ENCODE data around the gene CHRNA5. TPM values are rescaled to one million over a fixed set of nuclear protein-coding genes. Genes with fewer than 3 reads are reported as not detected.
"Not testable (repeated sequence)": the region's sequence is repeated elsewhere in the genome, so short reads cannot be mapped to it uniquely, and the experiment has no call there.

Gene CHRNA5
- polyA plus RNA-seq, 3 donors = 0.19 TPM; not detected in 2

- intact Hi-C loops (cut with micrococcal nuclease) = no loop called here
- Mint-ChIP-seq H3K9me3 (no peaks in the 10 kb centered on the region), H3K27ac (no peak overlapping the region), H3K4me3 (no peak overlapping the region), H3K36me3 (peaks cover 37 to 43% of the 10 kb centered on the region in 2 donors), H3K4me1 (peaks cover 2% of the 10 kb centered on the region), H3K27me3 (ENCODE audit: low read depth in 3 of 3) (peaks cover 0 to 10% (median 6%) of the 10 kb centered on the region in 3 donors)
- Histone ChIP-seq H4K20me1 (ENCODE audit: insufficient read depth, low read length) (peaks cover 28% of the 10 kb centered on the region), H3K4me3 (replicated peaks in 1 of 3; ENCODE audit: low read depth in 2 of 3, low read length in 3 of 3) (no peak overlapping the region), H3K36me3 (replicated peaks in 1 of 2; ENCODE audit: control insufficient read depth in 1 of 2, insufficient read depth in 2 of 2, low read length in 2 of 2) (peaks cover 40 to 43% of the 10 kb centered on the region in 2 donors), H3K4me1 (ENCODE audit: control insufficient read depth in 1 of 2, insufficient read depth in 2 of 2, low read length in 2 of 2) (no peaks in the 10 kb centered on the region), H3K9me3 (replicated peaks in 1 of 2; ENCODE audit: control insufficient read depth in 1 of 2, insufficient read depth in 1 of 2, low read length in 2 of 2) (no peaks in the 10 kb centered on the region), H3K79me2 (ENCODE audit: insufficient read depth, low read length) (no peaks in the 10 kb centered on the region), H3K4me2 (replicated peaks; ENCODE audit: extremely low read depth, low read length, poor library complexity, severe bottlenecking) (no peak overlapping the region), H3K27ac (ENCODE audit: low read depth in 1 of 2, low read length in 2 of 2) (no peak overlapping the region), H2AFZ (ENCODE audit: insufficient read depth, low read depth, low read length, poor library complexity, severe bottlenecking) (no peak overlapping the region), H3K9ac (ENCODE audit: insufficient read depth, low read length, poor library complexity, severe bottlenecking) (no peak overlapping the region), H3K27me3 (ENCODE audit: control insufficient read depth in 2 of 2, insufficient read depth in 2 of 2, low read length in 2 of 2) (no peaks in the 10 kb centered on the region)
- WGBS (ENCODE audit: insufficient coverage) = 100% methylated on average over 3 of the region's 5 CpGs
- TF ChIP-seq CTCF (IDR thresholded peaks at IDR 0.05) = no peak
- no peak for DNase-seq
These were observed 13.4 kb upstream of the CHRNA5 start for GRCh38 chr15:78551902-78552301.

GRCh38 chr15:78552597-78552996 is 12.7 kb upstream of the CHRNA5 start:
- Histone ChIP-seq H3K4me2 (replicated peaks; ENCODE audit: extremely low read depth, low read length, poor library complexity, severe bottlenecking) (no peak overlapping the region), H3K36me3 (replicated peaks in 1 of 2; ENCODE audit: control insufficient read depth in 1 of 2, insufficient read depth in 2 of 2, low read length in 2 of 2) (peaks cover 33 to 36% of the 10 kb centered on the region in 2 donors), H3K27ac (ENCODE audit: low read depth in 1 of 2, low read length in 2 of 2) (no peak overlapping the region), H4K20me1 (ENCODE audit: insufficient read depth, low read length) (peaks cover 21% of the 10 kb centered on the region), H3K79me2 (ENCODE audit: insufficient read depth, low read length) (no peaks in the 10 kb centered on the region), H3K9me3 (replicated peaks in 1 of 2; ENCODE audit: control insufficient read depth in 1 of 2, insufficient read depth in 1 of 2, low read length in 2 of 2) (no peaks in the 10 kb centered on the region), H3K4me3 (replicated peaks in 1 of 3; ENCODE audit: low read depth in 2 of 3, low read length in 3 of 3) (no peak overlapping the region), H3K4me1 (ENCODE audit: control insufficient read depth in 1 of 2, insufficient read depth in 2 of 2, low read length in 2 of 2) (no peaks in the 10 kb centered on the region), H3K27me3 (ENCODE audit: control insufficient read depth in 2 of 2, insufficient read depth in 2 of 2, low read length in 2 of 2) (no peaks in the 10 kb centered on the region), H3K9ac (ENCODE audit: insufficient read depth, low read length, poor library complexity, severe bottlenecking) (no peak overlapping the region), H2AFZ (ENCODE audit: insufficient read depth, low read depth, low read length, poor library complexity, severe bottlenecking) (no peak overlapping the region)
- WGBS (ENCODE audit: insufficient coverage) = 98% methylated on average over 5 of the region's 5 CpGs
- intact Hi-C loops (cut with micrococcal nuclease) = no loop called here
- peaks cover 0 to 10% (median 6%) of the 10 kb centered on the region in 3 donors for H3K27me3 Mint-ChIP-seq (ENCODE audit: low read depth in 3 of 3)
- H3K9me3 Mint-ChIP-seq = no peaks in the 10 kb centered on the region
- H3K4me3 Mint-ChIP-seq = no peak overlapping the region
- peaks cover 31 to 36% of the 10 kb centered on the region in 2 donors for H3K36me3 Mint-ChIP-seq
- DNase-seq = no peak
- peaks cover 2% of the 10 kb centered on the region for H3K4me1 Mint-ChIP-seq
- TF ChIP-seq CTCF (IDR thresholded peaks at IDR 0.05) = no peak
- H3K27ac Mint-ChIP-seq = no peak overlapping the region

- H3K4me3 ChIP-seq (replicated peaks in 1 of 3; ENCODE audit: low read depth in 2 of 3, low read length in 3 of 3); intact Hi-C loops (cut with micrococcal nuclease); H3K36me3 Mint-ChIP-seq; H3K27ac Mint-ChIP-seq; H3K27ac ChIP-seq (ENCODE audit: low read depth in 1 of 2, low read length in 2 of 2); H3K4me3 Mint-ChIP-seq; H3K79me2 ChIP-seq (ENCODE audit: insufficient read depth, low read length); H2AFZ ChIP-seq (ENCODE audit: insufficient read depth, low read depth, low read length, poor library complexity, severe bottlenecking); H3K4me1 ChIP-seq (ENCODE audit: control insufficient read depth in 1 of 2, insufficient read depth in 2 of 2, low read length in 2 of 2); H3K9me3 ChIP-seq (replicated peaks in 1 of 2; ENCODE audit: control insufficient read depth in 1 of 2, insufficient read depth in 1 of 2, low read length in 2 of 2); DNase-seq; H3K36me3 ChIP-seq (replicated peaks in 1 of 2; ENCODE audit: control insufficient read depth in 1 of 2, insufficient read depth in 2 of 2, low read length in 2 of 2); H3K4me1 Mint-ChIP-seq; H3K9me3 Mint-ChIP-seq; H3K9ac ChIP-seq (ENCODE audit: insufficient read depth, low read length, poor library complexity, severe bottlenecking); H4K20me1 ChIP-seq (ENCODE audit: insufficient read depth, low read length); H3K4me2 ChIP-seq (replicated peaks; ENCODE audit: extremely low read depth, low read length, poor library complexity, severe bottlenecking): not testable (repeated sequence)
- H3K27me3 Mint-ChIP-seq (ENCODE audit: low read depth in 3 of 3) = peaks cover 16 to 25% (median 16%) of the 10 kb centered on the region in 3 donors
- WGBS (ENCODE audit: insufficient coverage) = 94% methylated on average over 3 of the region's 10 CpGs
- peaks cover 10 to 12% of the 10 kb centered on the region in 2 donors for H3K27me3 ChIP-seq (ENCODE audit: control insufficient read depth in 2 of 2, insufficient read depth in 2 of 2, low read length in 2 of 2)
These were observed 5.1 kb upstream of the CHRNA5 start for GRCh38 chr15:78560201-78560600.

Measured in CD14-positive monocyte (primary cell).